Suprapubic skin (tissue), 3 donors: Measurements from ENCODE around the gene RIPOR3.

ENCODE experiments used
- POLR2AphosphoS5 ChIP-seq, 3 donors: sonication (generic); formaldehyde crosslinking; IDR thresholded peaks; one replicate each; pipeline ENCODE4 v1.6.1; 2017; ENCODE audit warnings: antibody characterized with exemption in 3 of 3
- TF ChIP-seq, protein P1 (sequence below), 2 donors: fragments of 200-600 bp in 1 of 2; fragments of 450-650 bp in 1 of 2; sonication (generic) in 1 of 2; IDR thresholded peaks; one replicate each; pipeline ENCODE4 v1.5.1; 2016 to 2019; ENCODE audit warnings: antibody characterized with exemption in 2 of 2, mild to moderate bottlenecking in 1 of 2, moderate library complexity in 1 of 2

DNA sequence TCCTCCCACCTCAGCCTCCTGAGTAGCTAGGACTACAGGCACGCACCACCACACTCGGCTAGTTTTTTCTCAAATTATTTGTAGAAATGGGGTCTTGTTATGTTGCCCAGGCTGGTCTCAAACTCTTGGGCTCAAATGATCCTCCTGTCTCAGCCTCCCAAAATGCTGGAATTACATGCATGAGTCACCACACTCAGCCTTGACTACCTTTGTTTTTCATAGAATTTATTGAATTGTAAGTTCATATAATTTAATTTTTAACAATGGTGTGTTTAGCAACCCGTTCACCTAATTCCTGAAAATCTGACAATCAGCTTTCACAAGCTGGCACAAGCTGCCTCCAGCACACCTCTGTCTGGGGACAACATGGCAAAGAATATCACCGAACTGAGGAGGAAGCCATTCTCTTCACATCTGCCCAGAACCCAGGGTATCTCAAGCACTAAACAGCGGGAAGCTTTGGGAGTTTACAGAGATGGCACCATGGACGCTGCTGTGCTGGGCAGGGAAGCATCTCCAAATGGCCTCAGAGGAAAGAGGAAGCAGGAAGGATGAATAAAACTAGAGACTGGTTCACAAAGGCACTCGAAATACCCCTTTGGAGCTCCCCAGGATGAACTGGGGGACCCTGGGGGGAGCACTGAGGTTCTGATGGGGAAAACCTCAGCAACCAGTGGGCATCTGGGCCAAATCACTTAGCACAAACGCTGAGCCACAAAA is 2.9 kb downstream of the RIPOR3 start:
- TF ChIP-seq POLR2AphosphoS5 (IDR thresholded peaks at IDR 0.05) = no peak
- TF ChIP-seq, protein P1, sequence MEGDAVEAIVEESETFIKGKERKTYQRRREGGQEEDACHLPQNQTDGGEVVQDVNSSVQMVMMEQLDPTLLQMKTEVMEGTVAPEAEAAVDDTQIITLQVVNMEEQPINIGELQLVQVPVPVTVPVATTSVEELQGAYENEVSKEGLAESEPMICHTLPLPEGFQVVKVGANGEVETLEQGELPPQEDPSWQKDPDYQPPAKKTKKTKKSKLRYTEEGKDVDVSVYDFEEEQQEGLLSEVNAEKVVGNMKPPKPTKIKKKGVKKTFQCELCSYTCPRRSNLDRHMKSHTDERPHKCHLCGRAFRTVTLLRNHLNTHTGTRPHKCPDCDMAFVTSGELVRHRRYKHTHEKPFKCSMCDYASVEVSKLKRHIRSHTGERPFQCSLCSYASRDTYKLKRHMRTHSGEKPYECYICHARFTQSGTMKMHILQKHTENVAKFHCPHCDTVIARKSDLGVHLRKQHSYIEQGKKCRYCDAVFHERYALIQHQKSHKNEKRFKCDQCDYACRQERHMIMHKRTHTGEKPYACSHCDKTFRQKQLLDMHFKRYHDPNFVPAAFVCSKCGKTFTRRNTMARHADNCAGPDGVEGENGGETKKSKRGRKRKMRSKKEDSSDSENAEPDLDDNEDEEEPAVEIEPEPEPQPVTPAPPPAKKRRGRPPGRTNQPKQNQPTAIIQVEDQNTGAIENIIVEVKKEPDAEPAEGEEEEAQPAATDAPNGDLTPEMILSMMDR (IDR thresholded peaks at IDR 0.05) = no peak
